ENCODE results near the gene ID1. TPM values are rescaled to one million over a fixed set of nuclear protein-coding genes. Genes with fewer than 3 reads are reported as not detected.
A peak's percentile ranks its signal among the peaks of the same experiment; 100 is the strongest.

ID1 gene
- total and polyA plus RNA-seq, 2 of the 13 experiments (the other 11 are each of a cell fraction or from before 2014, with no cell fraction given) = 320 to 419 TPM

GRCh38 chr20:31595654-31596411, 9.3 kb upstream of the ID1 start (continued):
- TF ChIP-seq TEAD3 (CRISPR knock-in tag; optimal IDR thresholded peaks at IDR 0.05; ENCODE audit: borderline replicate concordance) (peak; percentile 55), FOXO1 (CRISPR knock-in tag; IDR thresholded peaks at IDR 0.05) (peak; percentile 70), ZNF503 (CRISPR knock-in tag; IDR thresholded peaks at IDR 0.05) (peak; percentile 51; the same call in 1 of the 2 replicates), TCF12 (IDR thresholded peaks at IDR 0.05) (no peak), TCF12 (CRISPR knock-in tag; IDR thresholded peaks at IDR 0.05) (peak; percentile 78; the same call in 1 of the 2 replicates), ZNF431 (CRISPR knock-in tag; IDR thresholded peaks at IDR 0.05; ENCODE audit: borderline replicate concordance, low read depth) (no peak; the same call in 1 of the 2 replicates), HNRNPK (IDR thresholded peaks at IDR 0.05; ENCODE audit: low read depth, low read length, poor library complexity, severe bottlenecking) (peak; percentile 34), TERF1 (CRISPR knock-in tag; IDR thresholded peaks at IDR 0.05) (no peak), MXD1 (CRISPR knock-in tag; IDR thresholded peaks at IDR 0.05) (peak; percentile 69; the same call in 1 of the 2 replicates), FOSL2 (CRISPR knock-in tag; IDR thresholded peaks at IDR 0.05) (peak; percentile 47; the same call in 1 of the 2 replicates), ZNF761 (CRISPR knock-in tag; conservative IDR thresholded peaks at IDR 0.05) (0 out of 2 replicates have a peak, but pooled peaks have one; percentile 8), ZFP1 (CRISPR knock-in tag; IDR thresholded peaks at IDR 0.05) (0 out of 2 replicates have a peak, but pooled peaks have one; percentile 8), ZFP90 (CRISPR knock-in tag; IDR thresholded peaks at IDR 0.05; ENCODE audit: borderline replicate concordance) (peak; percentile 88), NRL (CRISPR knock-in tag; IDR thresholded peaks at IDR 0.05; ENCODE audit: borderline replicate concordance) (peak; percentile 88), TBP (CRISPR knock-in tag; IDR thresholded peaks at IDR 0.05) (0 out of 2 replicates have a peak, but pooled peaks have one; percentile 33), MNT (IDR thresholded peaks at IDR 0.05) (0 out of 2 replicates have a peak, but pooled peaks have one; percentile 10), MTA1 (CRISPR knock-in tag; IDR thresholded peaks at IDR 0.05; ENCODE audit: borderline replicate concordance) (peak; percentile 90; the same call in 1 of the 2 replicates), PTBP1 (IDR thresholded peaks at IDR 0.05; ENCODE audit: low read depth, low read length, poor library complexity, severe bottlenecking) (peak; percentile 79), ZNF788 (CRISPR knock-in tag; IDR thresholded peaks at IDR 0.05; ENCODE audit: borderline replicate concordance) (0 out of 2 replicates have a peak, but pooled peaks have one; percentile 34), NFKBIZ (CRISPR knock-in tag; IDR thresholded peaks at IDR 0.05) (0 out of 2 replicates have a peak, but pooled peaks have one; percentile 68), SOX6 (IDR thresholded peaks at IDR 0.05) (no peak), SOX6 (CRISPR knock-in tag; IDR thresholded peaks at IDR 0.05) (peak; percentile 42; the same call in 1 of the 2 replicates), ZNF644 (CRISPR knock-in tag; IDR thresholded peaks at IDR 0.05; ENCODE audit: low read depth) (no peak; the same call in 1 of the 2 replicates), ZNF343 (CRISPR knock-in tag; IDR thresholded peaks at IDR 0.05) (peak; percentile 81), ZBTB42 (CRISPR knock-in tag; IDR thresholded peaks at IDR 0.05) (peak; percentile 100)

All from HepG2 (cell line).